ENCODE measurements around the gene TMEM131. TPM values are rescaled to one million over a fixed set of nuclear protein-coding genes. Genes with fewer than 3 reads are reported as not detected.

The TMEM131 gene
- total and polyA plus RNA-seq, 2 of the 8 experiments (the other 6 are each of a cell fraction or from before 2014, with no cell fraction given): 9.7 to 22.9 TPM

DNA sequence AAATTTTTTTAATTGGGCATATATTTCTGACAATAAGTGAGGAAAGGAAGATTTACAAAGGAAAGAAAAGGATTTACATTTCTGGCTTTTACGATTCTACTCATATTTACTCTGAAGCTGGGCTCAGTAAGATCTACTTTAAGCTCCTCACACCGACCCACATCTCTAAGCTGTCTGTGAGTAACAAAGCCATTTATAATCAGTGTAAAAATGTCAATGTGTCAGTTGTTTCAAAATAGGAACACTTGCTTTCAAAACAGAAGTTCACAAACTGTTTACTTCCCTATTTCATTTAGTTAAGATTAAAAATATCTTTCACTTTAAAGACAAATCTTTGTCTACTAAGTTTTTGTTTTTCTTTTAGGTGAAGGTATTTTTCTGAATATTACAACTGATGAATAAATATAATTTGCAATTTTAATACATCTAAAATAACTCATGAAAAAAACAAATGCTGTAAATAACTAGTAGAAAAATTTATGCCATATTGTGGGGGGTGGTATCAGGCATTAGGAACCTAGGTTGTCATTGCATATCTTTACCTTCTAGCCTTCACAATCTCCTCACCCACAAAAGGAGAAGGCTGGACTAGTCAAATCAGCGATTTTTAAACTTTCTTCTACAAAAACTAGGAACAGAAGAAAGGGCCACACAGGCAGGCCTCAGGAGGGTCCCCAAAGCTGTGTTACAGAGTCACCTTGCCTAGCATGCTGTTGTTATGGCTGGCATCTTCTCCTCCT lies 64.5 kb downstream of the TMEM131 start:
- peaks cover 0 to 66% of the 10 kb centered on the region in 2 experiments; a peak in 2 of 4 replicates for H3K79me2 ChIP-seq (ENCODE audit: control insufficient read depth in 1 of 2, insufficient read depth in 2 of 2, low read length in 2 of 2)
- no peak for FAIRE-seq
- no peak for TF ChIP-seq JUND (IDR thresholded peaks at IDR 0.05; ENCODE audit: low read length)
- no peak for TF ChIP-seq SIRT6 (IDR thresholded peaks at IDR 0.05; ENCODE audit: low read length)
- no peak for TF ChIP-seq KDM1A (IDR thresholded peaks at IDR 0.05; ENCODE audit: borderline replicate concordance, low read length)
- no peak for TF ChIP-seq EP300 (IDR thresholded peaks at IDR 0.05; ENCODE audit: borderline replicate concordance in 1 of 2, low read depth in 2 of 2, low read length in 2 of 2)
- no peak for TF ChIP-seq NANOG (IDR thresholded peaks at IDR 0.05; ENCODE audit: insufficient read depth, low read depth, low read length, poor library complexity, severe bottlenecking)
- no peak for TF ChIP-seq SIN3A (conservative IDR thresholded peaks at IDR 0.05 in 1 of 2, IDR thresholded peaks at IDR 0.05 in 1 of 2; ENCODE audit: low read depth in 1 of 2, low read length in 2 of 2)
- TF ChIP-seq SRF (IDR thresholded peaks at IDR 0.05; ENCODE audit: low read depth, low read length): no peak
- TF ChIP-seq, protein P1, sequence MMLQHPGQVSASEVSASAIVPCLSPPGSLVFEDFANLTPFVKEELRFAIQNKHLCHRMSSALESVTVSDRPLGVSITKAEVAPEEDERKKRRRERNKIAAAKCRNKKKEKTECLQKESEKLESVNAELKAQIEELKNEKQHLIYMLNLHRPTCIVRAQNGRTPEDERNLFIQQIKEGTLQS (IDR thresholded peaks at IDR 0.05; ENCODE audit: insufficient read depth, low read depth, low read length): no peak
- TF ChIP-seq SUZ12 (IDR thresholded peaks at IDR 0.05; ENCODE audit: low read length): no peak
- TF ChIP-seq MAFK (IDR thresholded peaks at IDR 0.05; ENCODE audit: low read depth, low read length): no peak

More for the DNA sequence above, 64.5 kb downstream of the TMEM131 start:
- no peaks in the 10 kb centered on the region for H3K23me2 ChIP-seq (ENCODE audit: low read depth, low read length)
- no peak overlapping the region for H3K27ac ChIP-seq (ENCODE audit: low read depth, low read length)
- no peak overlapping the region for H3K4me3 ChIP-seq (ENCODE audit: extremely low read depth in 1 of 4, insufficient read depth in 2 of 4, low read depth in 3 of 4, low read length in 4 of 4)
- H3K4me2 ChIP-seq (ENCODE audit: insufficient read depth in 1 of 2, low read depth in 2 of 2, low read length in 2 of 2): no peak overlapping the region
- no peak overlapping the region for H2BK5ac ChIP-seq (ENCODE audit: low read depth, low read length)
- no peak overlapping the region for H2BK15ac ChIP-seq (ENCODE audit: low read length)
- ChIA-PET POLR2A (ENCODE audit: partially characterized antibody) (no interaction called here), CTCF (ENCODE audit: partially characterized antibody) (no interaction called here)
- no peak overlapping the region for H2BK20ac ChIP-seq (ENCODE audit: low read length)
- no peak overlapping the region for H3K23ac ChIP-seq (ENCODE audit: insufficient read length)
- H3K9me3 ChIP-seq (ENCODE audit: insufficient read depth in 2 of 2, low read depth in 1 of 2, low read length in 1 of 2): no peaks in the 10 kb centered on the region
- no peak for DNase-seq (ENCODE audit: low read depth in 1 of 2, low spot score in 2 of 2)
- no peak overlapping the region for H2BK12ac ChIP-seq (ENCODE audit: low read depth, low read length)
- no peak overlapping the region for H4K5ac ChIP-seq (ENCODE audit: insufficient read length, low read depth, low read length)
- no peaks in the 10 kb centered on the region for H3K36me3 ChIP-seq (ENCODE audit: control insufficient read depth in 2 of 4, insufficient read depth in 4 of 4, low read length in 3 of 4)
- H4K91ac ChIP-seq (replicated peaks; ENCODE audit: insufficient read length, low read length): no peak overlapping the region
- H3K9ac ChIP-seq (replicated peaks in 1 of 4; ENCODE audit: extremely low read depth in 1 of 4, low read depth in 3 of 4, low read length in 3 of 4): no peak overlapping the region
- H3K4me1 ChIP-seq (replicated peaks in 1 of 4; ENCODE audit: control insufficient read depth in 3 of 4, insufficient read depth in 4 of 4, low read length in 3 of 4): peaks cover 0 to 3% (median 2%) of the 10 kb centered on the region in 4 experiments; a peak in 4 of 7 replicates
- H4K8ac ChIP-seq (ENCODE audit: extremely low read depth, insufficient read depth, low read length): no peak overlapping the region
- no peak overlapping the region for H3K18ac ChIP-seq (ENCODE audit: extremely low read depth, low read length)
- H3K79me1 ChIP-seq (ENCODE audit: low read depth, low read length): no peaks in the 10 kb centered on the region
- no peak overlapping the region for H3K14ac ChIP-seq (ENCODE audit: insufficient read length)
- H4K20me1 ChIP-seq (replicated peaks in 1 of 2; ENCODE audit: control insufficient read depth in 1 of 2, insufficient read depth in 2 of 2, low read length in 2 of 2): peaks cover 5 to 12% of the 10 kb centered on the region in 2 experiments
- no peak overlapping the region for H2BK120ac ChIP-seq (replicated peaks; ENCODE audit: low read depth, low read length)
- H3K27me3 ChIP-seq (replicated peaks in 1 of 4; ENCODE audit: control insufficient read depth in 3 of 4, extremely low read depth in 1 of 4, insufficient read depth in 3 of 4, low read length in 3 of 4): no peaks in the 10 kb centered on the region
- 92% methylated on average over 3 of the region's 3 CpGs; no CpG with 5 or more reads in 1 of the 2 experiments for WGBS, 2 experiments (ENCODE audit: extremely low coverage in 1 of 2, insufficient coverage in 1 of 2, insufficient read length in 1 of 2, insufficient replicate concordance in 2 of 2, low coverage in 1 of 2, low lambda C conversion rate in 2 of 2, missing lambda C conversion rate in 1 of 2)
- H3K56ac ChIP-seq (replicated peaks; ENCODE audit: insufficient read length, low read depth, low read length): no peak overlapping the region
- H2AK5ac ChIP-seq (ENCODE audit: low read depth, low read length): no peak overlapping the region
- H2AFZ ChIP-seq (ENCODE audit: low read length): no peak overlapping the region
- H3K4ac ChIP-seq (replicated peaks; ENCODE audit: insufficient read length, low read depth, low read length): no peak overlapping the region

Measured in H1 (cell line).